ENCODE results near the gene GOLIM4.

GOLIM4 gene

GRCh38 chr3:168081856-168082255 lies 13.9 kb downstream of the GOLIM4 start:
- H3K36me3 ChIP-seq (replicated peaks; ENCODE audit: low read depth, low read length), result no peaks in the 10 kb centered on the region
- H4K20me1 ChIP-seq (ENCODE audit: insufficient read depth, low read length), result 0 out of 2 replicates have a peak, but pooled peaks cover 12% of the 10 kb centered on the region
- H3K4me2 ChIP-seq (ENCODE audit: low read length), result no peak overlapping the region
- H3K9ac ChIP-seq (ENCODE audit: low read length), result no peak overlapping the region
- H2AFZ ChIP-seq (ENCODE audit: low read depth, low read length), result no peak overlapping the region
- no peaks in the 10 kb centered on the region for H3K9me3 ChIP-seq (ENCODE audit: insufficient read depth, low read length)
- H3K4me3 ChIP-seq (ENCODE audit: low read length), result no peak overlapping the region
- peaks cover 31% of the 10 kb centered on the region for H3K79me2 ChIP-seq (ENCODE audit: low read length)
- H3K27ac ChIP-seq (ENCODE audit: low read length), result no peak overlapping the region
- H3K27me3 ChIP-seq (ENCODE audit: low read depth, low read length), result no peaks in the 10 kb centered on the region
- H3K4me1 ChIP-seq (ENCODE audit: low read length), result peaks cover 17% of the 10 kb centered on the region
- TF ChIP-seq CTCF (IDR thresholded peaks at IDR 0.05; ENCODE audit: low read depth, low read length) (no peak), EZH2phosphoT487 (IDR thresholded peaks at IDR 0.05; ENCODE audit: low read depth) (no peak)

DNA sequence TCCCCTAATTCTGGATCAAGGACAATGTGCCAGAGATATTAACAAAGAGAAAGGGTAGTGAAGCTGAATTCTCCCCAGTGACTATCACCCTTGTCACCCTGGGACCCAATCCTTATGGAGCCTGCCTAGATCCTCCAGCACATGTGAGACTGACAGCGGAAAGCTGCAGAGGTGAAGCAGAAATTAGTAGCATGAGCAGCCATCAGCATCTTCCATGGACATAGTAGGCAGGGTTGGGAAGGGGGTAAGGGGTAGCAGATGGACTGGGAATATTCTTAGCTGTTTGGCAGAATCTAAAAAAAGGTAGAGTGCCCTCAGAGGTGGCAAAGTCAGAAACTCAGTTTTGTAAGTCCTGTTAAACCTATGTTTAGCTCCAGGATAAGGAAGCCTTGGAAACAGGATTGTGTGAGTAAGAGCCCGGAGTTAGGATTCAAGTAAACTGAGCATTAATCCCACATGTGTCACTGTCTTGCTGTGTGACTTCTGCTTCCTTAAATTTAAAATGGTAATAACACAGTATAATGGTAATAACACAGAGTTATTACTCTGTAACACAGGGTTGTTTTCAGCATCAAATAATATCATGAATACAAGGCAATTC lies 14.5 kb downstream of the GOLIM4 start:
- Histone ChIP-seq H3K4me2 (ENCODE audit: low read length) (no peak overlapping the region), H4K20me1 (ENCODE audit: insufficient read depth, low read length) (0 out of 2 replicates have a peak, but pooled peaks cover 12% of the 10 kb centered on the region), H3K79me2 (ENCODE audit: low read length) (peaks cover 25% of the 10 kb centered on the region), H3K9ac (ENCODE audit: low read length) (no peak overlapping the region), H3K27me3 (ENCODE audit: low read depth, low read length) (no peaks in the 10 kb centered on the region), H3K27ac (ENCODE audit: low read length) (no peak overlapping the region), H3K4me3 (ENCODE audit: low read length) (no peak overlapping the region), H3K4me1 (ENCODE audit: low read length) (peaks cover 13% of the 10 kb centered on the region), H2AFZ (ENCODE audit: low read depth, low read length) (no peak overlapping the region), H3K36me3 (replicated peaks; ENCODE audit: low read depth, low read length) (no peaks in the 10 kb centered on the region), H3K9me3 (ENCODE audit: insufficient read depth, low read length) (no peaks in the 10 kb centered on the region)
- TF ChIP-seq EZH2phosphoT487 (IDR thresholded peaks at IDR 0.05; ENCODE audit: low read depth), result no peak
- TF ChIP-seq CTCF (IDR thresholded peaks at IDR 0.05; ENCODE audit: low read depth, low read length), result no peak

DNA sequence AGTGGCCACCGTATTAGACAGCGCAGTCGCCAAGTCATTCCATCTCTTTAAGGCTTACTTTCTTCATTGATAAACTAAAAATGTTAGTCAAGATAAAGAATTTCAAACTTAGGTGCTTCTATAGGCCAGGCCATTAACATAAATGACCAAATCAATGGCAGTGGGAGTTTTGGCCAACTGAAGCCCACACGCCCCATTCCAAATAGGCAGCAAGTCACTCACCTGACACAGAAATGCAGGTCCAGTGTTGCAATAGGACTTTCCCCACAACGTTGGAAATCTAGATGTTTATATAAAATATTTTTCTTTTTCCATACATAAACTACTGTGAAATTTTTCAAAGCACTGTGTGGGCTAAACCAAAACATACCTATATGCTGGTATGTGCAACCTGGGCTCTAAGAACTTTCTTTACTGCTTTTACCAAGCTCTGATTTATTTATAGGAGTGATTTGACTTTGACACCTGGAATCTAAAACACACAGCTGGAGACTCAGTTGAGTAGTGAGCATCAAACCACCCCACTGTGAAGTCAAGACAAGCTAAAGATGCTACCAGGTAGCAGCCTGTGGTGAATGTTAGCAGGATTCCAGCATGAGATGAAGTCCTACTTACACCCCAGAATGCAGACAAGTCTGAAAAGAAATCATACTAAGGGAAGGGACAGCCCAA lies 15.1 kb downstream of the GOLIM4 start:
- no peak overlapping the region for H3K4me3 ChIP-seq (ENCODE audit: low read length)
- no peak overlapping the region for H3K4me2 ChIP-seq (ENCODE audit: low read length)
- H3K79me2 ChIP-seq (ENCODE audit: low read length), result peaks cover 23% of the 10 kb centered on the region
- H3K9ac ChIP-seq (ENCODE audit: low read length), result no peak overlapping the region
- no peak overlapping the region for H3K27ac ChIP-seq (ENCODE audit: low read length)
- H3K9me3 ChIP-seq (ENCODE audit: insufficient read depth, low read length), result no peaks in the 10 kb centered on the region
- no peaks in the 10 kb centered on the region for H3K36me3 ChIP-seq (replicated peaks; ENCODE audit: low read depth, low read length)
- H2AFZ ChIP-seq (ENCODE audit: low read depth, low read length), result no peak overlapping the region
- H3K4me1 ChIP-seq (ENCODE audit: low read length), result peaks cover 10% of the 10 kb centered on the region
- no peaks in the 10 kb centered on the region for H3K27me3 ChIP-seq (ENCODE audit: low read depth, low read length)
- 0 out of 2 replicates have a peak, but pooled peaks cover 12% of the 10 kb centered on the region for H4K20me1 ChIP-seq (ENCODE audit: insufficient read depth, low read length)
- TF ChIP-seq CTCF (IDR thresholded peaks at IDR 0.05; ENCODE audit: low read depth, low read length), result no peak
- TF ChIP-seq EZH2phosphoT487 (IDR thresholded peaks at IDR 0.05; ENCODE audit: low read depth), result no peak

DNA sequence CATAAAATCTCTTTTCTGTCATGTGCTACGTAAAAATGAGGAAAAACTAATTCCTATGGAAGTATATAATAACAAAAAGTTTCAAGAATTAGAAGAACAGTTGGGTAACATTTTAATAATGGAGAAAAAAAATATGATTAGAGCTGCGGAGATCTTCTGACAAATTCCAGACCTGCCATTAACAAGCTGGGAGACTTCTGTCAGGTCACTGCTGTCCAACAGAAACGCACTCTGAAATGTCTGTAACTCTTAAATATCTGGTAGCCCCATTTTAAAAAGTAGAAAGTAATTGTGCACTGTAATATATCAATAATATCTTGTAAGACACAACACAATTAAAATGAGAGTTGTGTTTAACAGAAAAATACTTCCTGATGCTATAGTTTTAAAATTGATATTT lies 15.7 kb downstream of the GOLIM4 start:
- Histone ChIP-seq H3K4me1 (ENCODE audit: low read length) (peaks cover 4% of the 10 kb centered on the region), H4K20me1 (ENCODE audit: insufficient read depth, low read length) (0 out of 2 replicates have a peak, but pooled peaks cover 8% of the 10 kb centered on the region), H3K27ac (ENCODE audit: low read length) (no peak overlapping the region), H3K9me3 (ENCODE audit: insufficient read depth, low read length) (no peaks in the 10 kb centered on the region), H3K9ac (ENCODE audit: low read length) (no peak overlapping the region), H3K4me3 (ENCODE audit: low read length) (no peak overlapping the region), H3K79me2 (ENCODE audit: low read length) (peaks cover 17% of the 10 kb centered on the region), H3K36me3 (replicated peaks; ENCODE audit: low read depth, low read length) (no peaks in the 10 kb centered on the region), H3K4me2 (ENCODE audit: low read length) (no peak overlapping the region), H2AFZ (ENCODE audit: low read depth, low read length) (no peak overlapping the region), H3K27me3 (ENCODE audit: low read depth, low read length) (no peaks in the 10 kb centered on the region)
- TF ChIP-seq CTCF (IDR thresholded peaks at IDR 0.05; ENCODE audit: low read depth, low read length) (no peak), EZH2phosphoT487 (IDR thresholded peaks at IDR 0.05; ENCODE audit: low read depth) (no peak)
